ENCODE measurements around the gene PZP. TPM values are rescaled to one million over a fixed set of nuclear protein-coding genes. Genes with fewer than 3 reads are reported as not detected.

PZP gene
- total RNA-seq, 1 donor from 2014 or later = 0.70 TPM

DNA sequence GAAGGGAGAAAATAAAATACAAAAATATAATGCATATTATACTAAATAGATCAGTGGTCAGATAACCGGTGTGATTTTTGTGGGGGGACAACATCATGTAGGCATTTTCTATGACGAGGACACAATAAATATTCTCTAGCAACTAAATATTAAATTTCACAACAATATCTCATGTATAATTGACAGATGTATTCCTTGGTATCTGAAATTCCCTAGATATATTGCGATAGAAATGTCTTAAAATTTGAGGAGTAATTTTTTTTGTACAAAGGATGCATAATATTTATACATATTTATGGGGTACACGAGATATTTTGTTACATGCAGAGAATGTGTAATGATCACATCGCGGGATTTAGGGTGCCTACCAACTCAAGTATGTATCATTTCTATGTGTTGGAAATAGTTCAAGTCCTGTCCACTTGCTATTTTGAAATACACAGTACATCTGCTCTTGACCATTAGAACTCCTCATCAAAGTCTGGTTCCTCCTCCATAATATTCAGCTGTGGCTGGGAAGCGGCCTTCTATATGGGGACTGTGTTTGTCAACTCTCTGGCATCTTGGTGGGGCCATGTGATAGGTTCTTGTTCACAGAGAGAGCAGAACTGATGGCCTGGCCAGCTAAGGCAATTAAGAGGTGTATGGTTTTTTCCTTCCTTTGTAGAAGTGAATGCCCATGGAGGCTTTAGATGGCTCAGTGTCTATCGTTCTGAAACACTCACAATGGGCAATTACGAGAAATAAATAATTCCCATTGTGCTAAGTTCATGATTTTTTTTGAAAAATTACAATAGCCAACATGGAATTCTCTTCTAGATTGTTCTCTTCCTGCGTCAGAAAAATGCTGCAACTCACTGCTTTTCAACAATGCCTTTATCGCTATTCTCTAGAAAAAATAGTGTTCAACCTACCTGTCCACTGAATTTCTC lies 101.3 kb downstream of the PZP start:
- DNase-seq (ENCODE audit: extremely low read depth, low read depth, low spot score) = no peak

- DNase-seq (ENCODE audit: extremely low read depth, low read depth, low spot score) = no peak
Observed at GRCh38 chr12:9106067-9106466, 102.1 kb downstream of the PZP start.

DNA sequence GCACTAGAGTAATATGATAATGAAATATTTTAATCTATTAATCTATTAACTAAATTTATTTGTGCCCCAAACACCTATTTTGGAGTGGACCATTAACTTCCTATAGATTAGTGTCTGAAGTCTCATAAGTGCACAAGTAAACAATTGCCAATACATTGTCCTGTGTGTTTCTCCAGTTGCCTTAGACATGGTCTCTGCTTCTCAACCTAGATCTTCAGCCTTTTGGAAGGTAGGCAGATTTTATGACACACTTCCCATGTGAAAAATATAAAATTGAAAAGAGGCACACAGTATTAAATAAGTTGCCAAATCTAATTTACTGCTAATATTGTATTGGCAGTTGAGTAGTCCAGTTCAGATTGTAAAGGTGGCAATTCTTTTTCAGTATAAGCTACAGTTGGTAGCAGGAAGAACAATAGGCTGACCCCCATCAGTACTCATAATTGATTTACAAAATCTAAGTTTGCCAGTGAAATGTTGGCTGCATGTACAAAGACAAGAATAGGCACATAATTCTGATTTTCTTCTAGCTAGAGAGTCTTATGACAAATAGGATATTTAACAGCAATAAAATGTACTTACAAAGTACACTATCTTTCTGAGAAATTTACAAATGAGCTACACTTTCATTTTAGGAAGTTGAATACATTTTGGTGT lies 103.3 kb downstream of the PZP start:
- DNase-seq (ENCODE audit: extremely low read depth, low read depth, low spot score) = no peak

DNA sequence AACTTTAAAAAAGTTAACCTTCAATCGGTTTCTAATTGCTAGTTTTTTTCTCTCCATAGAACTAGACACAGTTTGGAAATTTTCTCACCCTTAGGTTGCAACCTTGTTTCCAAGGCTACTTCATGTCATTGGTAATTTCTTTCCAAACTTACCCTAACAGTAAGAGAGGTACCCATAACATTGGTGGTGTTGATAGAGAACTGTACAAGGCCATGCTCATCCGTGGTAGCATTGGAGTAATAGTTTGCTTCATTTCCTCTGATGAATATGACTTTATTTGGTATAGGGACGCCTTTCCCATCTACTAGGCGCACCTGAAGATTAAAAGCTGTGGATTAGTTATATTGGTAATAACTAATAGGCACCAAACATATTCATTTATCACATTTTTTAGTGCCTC lies 104.1 kb downstream of the PZP start:
- no peak for DNase-seq (ENCODE audit: extremely low read depth, low read depth, low spot score)

DNA sequence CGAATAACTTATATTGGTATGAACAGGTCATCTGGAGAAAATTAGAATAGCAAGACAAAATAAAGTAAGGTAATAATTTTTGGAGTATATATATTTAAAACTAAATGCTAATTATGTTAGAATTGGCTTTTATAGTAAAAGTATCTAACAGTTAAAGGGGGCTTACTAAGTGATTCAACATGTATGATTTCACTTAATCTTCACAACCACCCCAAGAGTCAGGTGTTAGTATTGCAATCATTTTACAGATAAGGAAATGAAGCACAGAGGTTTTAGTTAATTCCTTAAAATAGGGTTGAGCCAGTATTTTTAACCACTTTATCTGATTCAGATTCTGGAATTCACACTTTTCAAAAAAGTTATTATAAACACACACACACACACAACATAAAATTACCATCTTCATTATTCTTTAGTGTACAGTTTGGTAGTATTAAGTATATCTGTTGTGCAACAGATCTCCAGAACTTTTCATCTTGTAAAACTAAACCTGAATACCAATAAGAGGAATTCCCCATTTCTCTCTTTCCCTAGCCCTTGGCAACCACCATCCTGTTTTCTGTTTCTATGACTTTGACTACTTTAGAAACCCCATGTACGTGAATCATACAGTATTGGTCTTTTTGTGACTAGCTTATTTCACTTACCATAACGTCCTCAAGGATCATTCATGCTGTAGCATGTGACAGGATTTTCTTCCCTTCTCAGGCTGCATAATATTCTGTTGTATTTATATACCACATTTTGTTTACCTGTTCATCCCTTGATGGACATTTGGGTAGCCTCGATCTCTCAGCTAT lies 104.9 kb downstream of the PZP start:
- DNase-seq (ENCODE audit: extremely low read depth, low read depth, low spot score) = no peak

DNA sequence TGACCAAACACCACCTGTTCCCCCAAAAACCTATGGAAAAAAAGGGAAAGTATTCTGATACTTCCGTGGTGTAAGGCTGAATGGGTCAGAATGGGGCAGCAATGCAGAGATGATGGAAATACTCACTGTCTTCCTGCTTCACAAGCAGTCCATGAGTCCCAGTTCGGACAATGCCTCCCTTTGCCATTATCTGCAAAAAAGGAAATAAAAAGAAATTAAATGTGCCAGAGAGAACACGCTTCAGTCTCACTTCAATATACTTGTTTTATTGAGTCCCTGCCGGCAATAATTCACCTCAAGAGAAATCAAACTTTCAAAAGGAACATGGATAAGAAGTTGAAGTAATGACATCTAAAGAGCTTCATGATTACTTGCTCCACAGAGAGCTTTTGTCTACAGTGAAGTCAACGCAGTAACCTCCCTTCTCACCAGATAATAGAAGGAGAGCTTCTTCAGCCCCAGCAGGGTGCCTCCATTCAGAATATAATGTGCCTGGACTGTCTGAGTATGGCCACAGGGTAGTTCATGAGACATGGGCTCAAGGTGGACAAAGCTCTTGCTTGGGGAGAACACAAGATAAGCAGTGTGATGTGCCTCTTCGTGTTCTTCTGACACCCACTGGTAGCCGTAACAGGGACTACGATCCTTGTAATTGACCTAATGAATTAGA lies 107.0 kb downstream of the PZP start:
- no peak for DNase-seq (ENCODE audit: extremely low read depth, low read depth, low spot score)

DNA sequence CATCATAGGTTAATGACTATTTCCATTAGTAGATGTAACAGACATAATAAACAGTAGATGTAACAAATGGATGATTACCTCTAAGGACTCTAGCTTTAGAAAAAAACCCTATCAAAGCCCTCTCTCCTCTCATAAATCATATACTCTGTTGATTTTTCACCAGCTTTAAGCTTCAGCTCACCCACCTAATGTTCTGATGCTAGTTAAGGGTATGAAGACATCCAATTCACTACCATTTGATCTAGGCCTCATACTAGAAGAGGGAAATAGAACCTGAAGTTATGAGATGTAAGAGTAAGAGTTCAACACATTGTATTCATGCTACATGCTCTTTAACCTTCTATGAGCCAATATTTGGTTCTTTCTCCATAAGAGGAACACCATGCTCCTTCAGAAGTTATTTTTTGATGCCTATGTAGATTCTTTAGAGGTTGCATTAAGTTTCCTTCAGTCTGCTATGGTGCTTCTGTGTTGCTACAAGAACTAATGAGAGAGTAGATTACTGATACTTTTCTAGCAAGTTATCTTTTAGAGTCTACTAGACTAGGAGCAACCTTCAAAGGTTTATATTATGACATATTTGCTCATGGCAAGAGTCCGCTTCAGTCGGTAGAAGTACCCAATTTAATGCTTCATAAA lies 108.5 kb downstream of the PZP start:
- no peak for DNase-seq (ENCODE audit: extremely low read depth, low read depth, low spot score)

Other genes starting within 250 kb of the PZP start
- 0.97 and 5.5 TPM in 2 replicates for gene KLRG1, start 218.8 kb downstream of the PZP start, total RNA-seq
- gene A2M, start 92.5 kb downstream of the PZP start, total RNA-seq = 74.4 and 117 TPM in 2 replicates